Erythroblast (primary cell): ENCODE results near the gene PTCHD1.

ENCODE experiments used
- GATA1 ChIP-seq: IDR thresholded peaks from 2 replicates; pipeline ENCODE4 v1.6.1; 2011; ENCODE audit warnings: low read depth, mild to moderate bottlenecking, control low read depth, low read length, moderate library complexity
- POLR2A ChIP-seq: IDR thresholded peaks from 2 replicates; pipeline ENCODE4 v1.6.1; 2011; ENCODE audit warnings: mild to moderate bottlenecking, low read length

DNA sequence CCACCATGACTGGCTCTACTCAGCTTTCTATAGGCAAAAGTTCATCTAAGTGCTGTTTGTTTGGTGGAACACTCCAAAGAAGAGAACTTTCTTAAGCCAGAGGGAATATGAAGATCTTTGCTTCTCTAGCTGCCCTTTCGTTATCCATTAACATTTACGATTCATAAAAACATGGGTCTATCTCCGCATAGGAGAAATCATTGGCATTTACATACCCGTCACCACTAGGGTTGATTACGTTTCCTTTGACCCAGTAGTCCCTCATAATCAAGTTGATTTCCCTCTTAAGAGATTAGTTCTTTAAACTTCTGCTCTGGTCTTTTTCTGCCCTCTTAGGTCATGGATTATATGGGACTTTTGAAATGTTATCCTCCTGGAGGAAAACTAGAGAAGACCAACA, 57.5 kb downstream of the PTCHD1 start:
- TF ChIP-seq POLR2A (no peak), GATA1 (no peak)
